ENCODE measurements around the gene GRAP2. TPM values are rescaled to one million over a fixed set of nuclear protein-coding genes. Genes with fewer than 3 reads are reported as not detected.

GRAP2 gene
- total and polyA plus RNA-seq, 2 donors (not counting 1 experiment from before 2014, with no cell fraction given), result 13.5 to 26.4 TPM

GRCh38 chr22:39959640-39960447 is 59.0 kb downstream of the GRAP2 start, which contains the start of gene TMA7B:
TMA7B (plus strand) TSS chr22:39960397; CDS start chr22:39964375, 3,978 bp downstream.
- no peak within 1 kb of the TSS for H3K4me3 ChIP-seq (ENCODE audit: control extremely low read depth in 1 of 5, extremely low read depth in 1 of 5, insufficient read depth in 1 of 5, low read depth in 2 of 5, low read length in 4 of 5)

More at GRCh38 chr22:39959640-39960447, 59.0 kb downstream of the GRAP2 start, which contains the start of gene TMA7B:
- WGBS (ENCODE audit: insufficient coverage), result 80% methylated on average over 10 of the region's 14 CpGs
- Histone ChIP-seq H4K20me1 (ENCODE audit: control insufficient read depth, insufficient read depth, low read length, poor library complexity, severe bottlenecking) (no peaks in the 10 kb centered on the region), H3K36me3 (replicated peaks in 1 of 2; ENCODE audit: control extremely low read depth in 1 of 2, control insufficient read depth in 1 of 2, extremely low read depth in 1 of 2, insufficient read depth in 2 of 2, low read length in 1 of 2) (peaks cover 0 to 37% of the 10 kb centered on the region in 2 experiments), H3K9ac (ENCODE audit: low read length) (no peak within 1 kb of the TSS), H3K27me3 (replicated peaks in 1 of 4; ENCODE audit: control extremely low read depth in 1 of 4, control insufficient read depth in 3 of 4, insufficient read depth in 4 of 4, low read length in 3 of 4) (no peaks in the 10 kb centered on the region), H3K9me3 (ENCODE audit: control extremely low read depth in 1 of 3, control insufficient read depth in 2 of 3, insufficient read depth in 1 of 3, low read length in 2 of 3) (no peaks in the 10 kb centered on the region), H3K27ac (ENCODE audit: low read length in 2 of 2) (no peak within 1 kb of the TSS), H3K79me2 (ENCODE audit: control insufficient read depth, insufficient read depth, low read length) (peaks cover 8% of the 10 kb centered on the region), H2AFZ (ENCODE audit: insufficient read depth, low read depth, low read length, poor library complexity, severe bottlenecking) (no peak within 1 kb of the TSS), H3K4me1 (ENCODE audit: control insufficient read depth in 2 of 2, insufficient read depth in 2 of 2, low read length in 2 of 2) (peaks cover 11 to 18% of the 10 kb centered on the region in 2 donors), H3K4me2 (replicated peaks; ENCODE audit: low read depth, low read length, poor library complexity, severe bottlenecking) (no peak within 1 kb of the TSS)
- no peak within 1 kb of the TSS for H3K4me3 Mint-ChIP-seq
- H3K9me3 Mint-ChIP-seq (ENCODE audit: insufficient read depth), result no peaks in the 10 kb centered on the region
- CTCF ChIA-PET, result no interaction called here
- DNase-seq (no peak), ATAC-seq (ENCODE audit: low read depth) (no peak)
- TF ChIP-seq CTCF (IDR thresholded peaks at IDR 0.05) (no peak), EZH2 (IDR thresholded peaks at IDR 0.05; ENCODE audit: borderline replicate concordance, insufficient read depth, low read depth, low read length, poor library complexity, severe bottlenecking) (no peak)
- intact Hi-C loops (cut with micrococcal nuclease), result no loop called here
- H3K27me3 Mint-ChIP-seq, result peaks cover 27% of the 10 kb centered on the region
- POLR2A ChIA-PET, result no interaction called here
- H3K4me1 Mint-ChIP-seq, result peaks cover 36% of the 10 kb centered on the region
- H3K27ac Mint-ChIP-seq, result no peak within 1 kb of the TSS
